Measurements from ENCODE around the gene NACC2.

Gene NACC2

GRCh38 chr9:136117916-136118319 lies 22.8 kb upstream of the NACC2 start:
- H3K27ac ChIP-seq (ENCODE audit: low read depth in 2 of 2, low read length in 2 of 2) = peak overlapping the region; percentile 90 to 93
- peaks cover 29 to 30% of the 10 kb centered on the region in 2 donors for H3K4me1 ChIP-seq (ENCODE audit: control insufficient read depth in 2 of 2, insufficient read depth in 2 of 2, low read length in 2 of 2)
- peaks cover 10 to 14% of the 10 kb centered on the region in 2 donors for H3K36me3 ChIP-seq (ENCODE audit: control insufficient read depth in 2 of 2, insufficient read depth in 2 of 2, low read length in 2 of 2)
- peak overlapping the region; percentile 72 to 78 for H3K4me3 ChIP-seq (ENCODE audit: low read length in 2 of 2)
- H3K9me3 ChIP-seq (ENCODE audit: control insufficient read depth in 2 of 2, low read length in 2 of 2) = no peaks in the 10 kb centered on the region
- peaks cover 0 to under 1% of the 10 kb centered on the region in 2 donors for H3K27me3 ChIP-seq (ENCODE audit: control insufficient read depth in 2 of 2, insufficient read depth in 2 of 2, low read length in 2 of 2)
- peak overlapping the region; percentile 77 to 79 for H3K9ac ChIP-seq (ENCODE audit: low read depth in 1 of 2, low read length in 2 of 2)

GRCh38 chr9:136117291-136117915 lies 22.3 kb upstream of the NACC2 start:
- H3K9ac ChIP-seq (ENCODE audit: low read depth in 1 of 2, low read length in 2 of 2) = peak overlapping the region; percentile 77 to 79

GRCh38 chr9:136116360-136117098 lies 21.4 kb upstream of the NACC2 start:
- Histone ChIP-seq H3K9me3 (ENCODE audit: control insufficient read depth in 2 of 2, low read length in 2 of 2) (no peaks in the 10 kb centered on the region), H3K9ac (ENCODE audit: low read depth in 1 of 2, low read length in 2 of 2) (no peak overlapping the region), H3K27me3 (ENCODE audit: control insufficient read depth in 2 of 2, insufficient read depth in 2 of 2, low read length in 2 of 2) (no peaks in the 10 kb centered on the region), H3K4me1 (ENCODE audit: control insufficient read depth in 2 of 2, insufficient read depth in 2 of 2, low read length in 2 of 2) (peaks cover 25 to 29% of the 10 kb centered on the region in 2 donors), H3K27ac (ENCODE audit: low read depth in 2 of 2, low read length in 2 of 2) (no peak overlapping the region), H3K4me3 (ENCODE audit: low read length in 2 of 2) (no peak overlapping the region), H3K36me3 (ENCODE audit: control insufficient read depth in 2 of 2, insufficient read depth in 2 of 2, low read length in 2 of 2) (peaks cover 10 to 14% of the 10 kb centered on the region in 2 donors)

More at GRCh38 chr9:136117291-136117915, 22.3 kb upstream of the NACC2 start:
- peaks cover 25 to 29% of the 10 kb centered on the region in 2 donors for H3K4me1 ChIP-seq (ENCODE audit: control insufficient read depth in 2 of 2, insufficient read depth in 2 of 2, low read length in 2 of 2)
- peak overlapping the region; percentile 90 to 93 for H3K27ac ChIP-seq (ENCODE audit: low read depth in 2 of 2, low read length in 2 of 2)
- H3K4me3 ChIP-seq (ENCODE audit: low read length in 2 of 2) = peak overlapping the region; percentile 72 to 78
- no peaks in the 10 kb centered on the region for H3K27me3 ChIP-seq (ENCODE audit: control insufficient read depth in 2 of 2, insufficient read depth in 2 of 2, low read length in 2 of 2)
- no peaks in the 10 kb centered on the region for H3K9me3 ChIP-seq (ENCODE audit: control insufficient read depth in 2 of 2, low read length in 2 of 2)
- H3K36me3 ChIP-seq (ENCODE audit: control insufficient read depth in 2 of 2, insufficient read depth in 2 of 2, low read length in 2 of 2) = peaks cover 10 to 14% of the 10 kb centered on the region in 2 donors

- no peak overlapping the region for H3K27ac ChIP-seq (ENCODE audit: low read depth in 2 of 2, low read length in 2 of 2)
- H3K9ac ChIP-seq (ENCODE audit: low read depth in 1 of 2, low read length in 2 of 2) = no peak overlapping the region
- no peak overlapping the region for H3K4me3 ChIP-seq (ENCODE audit: low read length in 2 of 2)
- no peaks in the 10 kb centered on the region for H3K9me3 ChIP-seq (ENCODE audit: control insufficient read depth in 2 of 2, low read length in 2 of 2)
- H3K4me1 ChIP-seq (ENCODE audit: control insufficient read depth in 2 of 2, insufficient read depth in 2 of 2, low read length in 2 of 2) = peaks cover 25 to 28% of the 10 kb centered on the region in 2 donors
- H3K27me3 ChIP-seq (ENCODE audit: control insufficient read depth in 2 of 2, insufficient read depth in 2 of 2, low read length in 2 of 2) = no peaks in the 10 kb centered on the region
- H3K36me3 ChIP-seq (ENCODE audit: control insufficient read depth in 2 of 2, insufficient read depth in 2 of 2, low read length in 2 of 2) = peaks cover 10 to 14% of the 10 kb centered on the region in 2 donors
Measured at GRCh38 chr9:136115641-136116359, 20.7 kb upstream of the NACC2 start.

- H3K4me3 ChIP-seq (ENCODE audit: low read length in 2 of 2) = no peak overlapping the region
- no peak overlapping the region for H3K9ac ChIP-seq (ENCODE audit: low read depth in 1 of 2, low read length in 2 of 2)
- no peak overlapping the region for H3K27ac ChIP-seq (ENCODE audit: low read depth in 2 of 2, low read length in 2 of 2)
- H3K36me3 ChIP-seq (ENCODE audit: control insufficient read depth in 2 of 2, insufficient read depth in 2 of 2, low read length in 2 of 2) = peaks cover 10 to 14% of the 10 kb centered on the region in 2 donors
- H3K27me3 ChIP-seq (ENCODE audit: control insufficient read depth in 2 of 2, insufficient read depth in 2 of 2, low read length in 2 of 2) = no peaks in the 10 kb centered on the region
- H3K9me3 ChIP-seq (ENCODE audit: control insufficient read depth in 2 of 2, low read length in 2 of 2) = no peaks in the 10 kb centered on the region
- peaks cover 24% of the 10 kb centered on the region in 2 donors for H3K4me1 ChIP-seq (ENCODE audit: control insufficient read depth in 2 of 2, insufficient read depth in 2 of 2, low read length in 2 of 2)
Measured at GRCh38 chr9:136115206-136115605, 20.1 kb upstream of the NACC2 start.

- peaks cover 10 to 14% of the 10 kb centered on the region in 2 donors for H3K36me3 ChIP-seq (ENCODE audit: control insufficient read depth in 2 of 2, insufficient read depth in 2 of 2, low read length in 2 of 2)
- H3K4me1 ChIP-seq (ENCODE audit: control insufficient read depth in 2 of 2, insufficient read depth in 2 of 2, low read length in 2 of 2) = peaks cover 23 to 24% of the 10 kb centered on the region in 2 donors
- H3K4me3 ChIP-seq (ENCODE audit: low read length in 2 of 2) = no peak overlapping the region
Measured at GRCh38 chr9:136114610-136115009, 19.5 kb upstream of the NACC2 start.

GRCh38 chr9:136112541-136112940 lies 17.5 kb upstream of the NACC2 start:
- no peak overlapping the region for H3K27ac ChIP-seq (ENCODE audit: low read depth in 2 of 2, low read length in 2 of 2)

More at GRCh38 chr9:136114610-136115009, 19.5 kb upstream of the NACC2 start:
- Histone ChIP-seq H3K27me3 (ENCODE audit: control insufficient read depth in 2 of 2, insufficient read depth in 2 of 2, low read length in 2 of 2) (no peaks in the 10 kb centered on the region), H3K27ac (ENCODE audit: low read depth in 2 of 2, low read length in 2 of 2) (no peak overlapping the region), H3K9ac (ENCODE audit: low read depth in 1 of 2, low read length in 2 of 2) (no peak overlapping the region), H3K9me3 (ENCODE audit: control insufficient read depth in 2 of 2, low read length in 2 of 2) (no peaks in the 10 kb centered on the region)

GRCh38 chr9:136111910-136112309 lies 16.8 kb upstream of the NACC2 start:
- H3K27ac ChIP-seq (ENCODE audit: low read depth in 2 of 2, low read length in 2 of 2) = no peak overlapping the region
- no peaks in the 10 kb centered on the region for H3K27me3 ChIP-seq (ENCODE audit: control insufficient read depth in 2 of 2, insufficient read depth in 2 of 2, low read length in 2 of 2)
- no peak overlapping the region for H3K9ac ChIP-seq (ENCODE audit: low read depth in 1 of 2, low read length in 2 of 2)
- H3K4me1 ChIP-seq (ENCODE audit: control insufficient read depth in 2 of 2, insufficient read depth in 2 of 2, low read length in 2 of 2) = peaks cover 34 to 37% of the 10 kb centered on the region in 2 donors
- H3K9me3 ChIP-seq (ENCODE audit: control insufficient read depth in 2 of 2, low read length in 2 of 2) = no peaks in the 10 kb centered on the region
- peaks cover 10 to 14% of the 10 kb centered on the region in 2 donors for H3K36me3 ChIP-seq (ENCODE audit: control insufficient read depth in 2 of 2, insufficient read depth in 2 of 2, low read length in 2 of 2)
- no peak overlapping the region for H3K4me3 ChIP-seq (ENCODE audit: low read length in 2 of 2)

More at GRCh38 chr9:136112541-136112940, 17.5 kb upstream of the NACC2 start:
- Histone ChIP-seq H3K4me1 (ENCODE audit: control insufficient read depth in 2 of 2, insufficient read depth in 2 of 2, low read length in 2 of 2) (peaks cover 35 to 38% of the 10 kb centered on the region in 2 donors), H3K9me3 (ENCODE audit: control insufficient read depth in 2 of 2, low read length in 2 of 2) (no peaks in the 10 kb centered on the region), H3K9ac (ENCODE audit: low read depth in 1 of 2, low read length in 2 of 2) (no peak overlapping the region), H3K27me3 (ENCODE audit: control insufficient read depth in 2 of 2, insufficient read depth in 2 of 2, low read length in 2 of 2) (no peaks in the 10 kb centered on the region), H3K36me3 (ENCODE audit: control insufficient read depth in 2 of 2, insufficient read depth in 2 of 2, low read length in 2 of 2) (peaks cover 10 to 14% of the 10 kb centered on the region in 2 donors), H3K4me3 (ENCODE audit: low read length in 2 of 2) (no peak overlapping the region)

- H3K27ac ChIP-seq (ENCODE audit: low read depth in 2 of 2, low read length in 2 of 2) = no peak overlapping the region
- H3K9me3 ChIP-seq (ENCODE audit: control insufficient read depth in 2 of 2, low read length in 2 of 2) = no peaks in the 10 kb centered on the region
- no peak overlapping the region for H3K4me3 ChIP-seq (ENCODE audit: low read length in 2 of 2)
- no peak overlapping the region for H3K9ac ChIP-seq (ENCODE audit: low read depth in 1 of 2, low read length in 2 of 2)
- peaks cover 34 to 38% of the 10 kb centered on the region in 2 donors for H3K4me1 ChIP-seq (ENCODE audit: control insufficient read depth in 2 of 2, insufficient read depth in 2 of 2, low read length in 2 of 2)
- peaks cover 7 to 11% of the 10 kb centered on the region in 2 donors for H3K36me3 ChIP-seq (ENCODE audit: control insufficient read depth in 2 of 2, insufficient read depth in 2 of 2, low read length in 2 of 2)
- H3K27me3 ChIP-seq (ENCODE audit: control insufficient read depth in 2 of 2, insufficient read depth in 2 of 2, low read length in 2 of 2) = no peaks in the 10 kb centered on the region
Measured at GRCh38 chr9:136111190-136111589, 16.1 kb upstream of the NACC2 start.
